H1 (cell line): ENCODE data around the gene HIPK2. TPM values are rescaled to one million over a fixed set of nuclear protein-coding genes. Genes with fewer than 3 reads are reported as not detected.

Experiments used
- CTCF ChIA-PET: fragments of 300-600 bp; sonication (Branson Sonifier 250); formaldehyde crosslinking; loops from one replicate; lab custom pipeline; 2021; ENCODE audit not compliant: partially characterized antibody; lab: Charles Lee
- POLR2A ChIA-PET: fragments of 300-600 bp; sonication (Branson Sonifier 250); formaldehyde crosslinking; loops from one replicate; lab custom pipeline; 2021; ENCODE audit warnings: inconsistent platforms; ENCODE audit not compliant: partially characterized antibody; lab: Charles Lee
- DNase-seq, 2 experiments: peaks; one replicate each; pipeline versions ENCODE4 v3.0.0 to v3.0.0-alpha.2; 2010 to 2022; ENCODE audit warnings: low spot score in 2 of 2, low read depth in 1 of 2, mixed read lengths in 1 of 2
- FAIRE-seq: peaks from 2 replicates; lab custom pipeline; 2011; peaks lifted over from hg19 to GRCh38; lab: Jason Lieb, UNC
- H2AFZ ChIP-seq: 2 replicates; pipeline ENCODE4 v1.8.1; 2012; ENCODE audit warnings: low read length, inconsistent platforms
- H2AK5ac ChIP-seq: 2 replicates; pipeline ENCODE4 v1.6.1; 2013; ENCODE audit warnings: low read depth, low read length
- H2BK120ac ChIP-seq: replicated peaks from 2 replicates; pipeline ENCODE3; 2013; ENCODE audit warnings: low read depth, low read length, inconsistent platforms
- H2BK12ac ChIP-seq: 2 replicates; pipeline ENCODE4 v1.6.1; 2013; ENCODE audit warnings: low read depth, low read length
- H2BK15ac ChIP-seq: 2 replicates; pipeline ENCODE4 v1.6.1; 2013; ENCODE audit warnings: low read length
- H2BK20ac ChIP-seq: 2 replicates; pipeline ENCODE4 v1.6.1; 2013; ENCODE audit warnings: low read length
- H2BK5ac ChIP-seq: 2 replicates; pipeline ENCODE4 v1.6.1; 2013; ENCODE audit warnings: low read depth, low read length
- H3K14ac ChIP-seq: 2 replicates; pipeline ENCODE4 v1.6.1; 2013; ENCODE audit warnings: inconsistent platforms; ENCODE audit not compliant: insufficient read length
- H3K18ac ChIP-seq: 2 replicates; pipeline ENCODE4 v1.6.1; 2013; ENCODE audit warnings: low read length; ENCODE audit errors: extremely low read depth
- H3K23ac ChIP-seq: 2 replicates; pipeline ENCODE4 v1.6.1; 2013; ENCODE audit warnings: inconsistent platforms; ENCODE audit not compliant: insufficient read length
- H3K23me2 ChIP-seq: 2 replicates; pipeline ENCODE4 v1.6.1; 2013; ENCODE audit warnings: low read depth, low read length
- H3K27ac ChIP-seq: 2 replicates; pipeline ENCODE4 v1.6.1; 2011; ENCODE audit warnings: low read depth, low read length, inconsistent platforms
- H3K27me3 ChIP-seq, 4 experiments: replicated peaks in 1 of 4; 1 replicate in 1 of 4; 2 replicates in 3 of 4; pipeline versions ENCODE4 v1.6.1 to v1.8.1; 2011 to 2013; ENCODE audit warnings: low read length in 3 of 4, mild to moderate bottlenecking in 3 of 4, inconsistent platforms in 2 of 4, mixed read lengths in 2 of 4, moderate library complexity in 1 of 4; ENCODE audit not compliant: control insufficient read depth in 3 of 4, insufficient read depth in 3 of 4; ENCODE audit errors: extremely low read depth in 1 of 4
- H3K36me3 ChIP-seq, 4 experiments: 2 replicates each; pipeline versions ENCODE4 v1.6.1 to v1.8.1; 2011 to 2013; ENCODE audit warnings: mild to moderate bottlenecking in 4 of 4, low read length in 3 of 4, moderate library complexity in 2 of 4, control low read depth in 1 of 4, inconsistent platforms in 1 of 4; ENCODE audit not compliant: insufficient read depth in 4 of 4, control insufficient read depth in 2 of 4
- H3K4ac ChIP-seq: replicated peaks from 2 replicates; pipeline ENCODE3; 2013; ENCODE audit warnings: low read length, low read depth, mixed read lengths, inconsistent platforms; ENCODE audit not compliant: insufficient read length
- H3K4me1 ChIP-seq, 4 experiments: replicated peaks in 1 of 4; 1 replicate in 1 of 4; 2 replicates in 3 of 4; pipeline versions ENCODE4 v1.6.1 to v1.8.1; 2011 to 2013; ENCODE audit warnings: low read length in 3 of 4, inconsistent platforms in 2 of 4, mixed read lengths in 1 of 4; ENCODE audit not compliant: insufficient read depth in 4 of 4, control insufficient read depth in 3 of 4
- H3K4me2 ChIP-seq, 2 experiments: 2 replicates each; pipeline versions ENCODE4 v1.6.1 to v1.8.1; 2011 to 2013; ENCODE audit warnings: low read depth in 2 of 2, low read length in 2 of 2, control low read depth in 1 of 2, inconsistent platforms in 1 of 2, mild to moderate bottlenecking in 1 of 2; ENCODE audit not compliant: insufficient read depth in 1 of 2
- H3K4me3 ChIP-seq, 4 experiments: fragments of 200-600, 300-600 bp in 1 of 4; sonication (generic), shearing (Covaris generic), sonication (Bioruptor Twin) in 1 of 4; 2 replicates each; pipeline versions ENCODE4 v1.5.1 to v1.8.1; 2011 to 2016; ENCODE audit warnings: low read length in 4 of 4, low read depth in 3 of 4, control low read depth in 2 of 4, inconsistent platforms in 2 of 4, mild to moderate bottlenecking in 2 of 4, mixed read lengths in 1 of 4, moderate library complexity in 1 of 4; ENCODE audit not compliant: insufficient read depth in 2 of 4; ENCODE audit errors: extremely low read depth in 1 of 4
- H3K56ac ChIP-seq: replicated peaks from 2 replicates; pipeline ENCODE3; 2013; ENCODE audit warnings: low read depth, mild to moderate bottlenecking, mixed read lengths, low read length, inconsistent platforms; ENCODE audit not compliant: insufficient read length
- H3K79me1 ChIP-seq: 2 replicates; pipeline ENCODE4 v1.6.1; 2013; ENCODE audit warnings: low read depth, low read length, control low read depth
- H3K79me2 ChIP-seq, 2 experiments: 2 replicates each; pipeline versions ENCODE4 v1.6.1 to v1.8.1; 2012 to 2013; ENCODE audit warnings: low read length in 2 of 2, mild to moderate bottlenecking in 2 of 2, inconsistent platforms in 1 of 2; ENCODE audit not compliant: insufficient read depth in 2 of 2, control insufficient read depth in 1 of 2
- H3K9ac ChIP-seq, 4 experiments: replicated peaks in 1 of 4; 1 replicate in 1 of 4; 2 replicates in 3 of 4; pipeline versions ENCODE4 v1.6.1 to v1.8.1; 2011 to 2013; ENCODE audit warnings: low read depth in 3 of 4, low read length in 3 of 4, control low read depth in 2 of 4, mild to moderate bottlenecking in 2 of 4, moderate library complexity in 2 of 4, inconsistent platforms in 1 of 4; ENCODE audit errors: extremely low read depth in 1 of 4
- H3K9me3 ChIP-seq, 2 experiments: 2 replicates each; pipeline versions ENCODE4 v1.6.1 to v1.8.1; 2012 to 2013; ENCODE audit warnings: mild to moderate bottlenecking in 2 of 2, moderate library complexity in 2 of 2, control low read depth in 1 of 2, inconsistent platforms in 1 of 2, low read depth in 1 of 2, low read length in 1 of 2, mixed read lengths in 1 of 2; ENCODE audit not compliant: insufficient read depth in 2 of 2
- H4K20me1 ChIP-seq, 2 experiments: replicated peaks in 1 of 2; 2 replicates each; pipeline versions ENCODE3 to v1.8.1; 2011 to 2013; ENCODE audit warnings: inconsistent platforms in 2 of 2, low read length in 2 of 2, mild to moderate bottlenecking in 1 of 2; ENCODE audit not compliant: insufficient read depth in 2 of 2, control insufficient read depth in 1 of 2
- H4K5ac ChIP-seq: 2 replicates; pipeline ENCODE4 v1.6.1; 2013; ENCODE audit warnings: low read length, low read depth, mixed read lengths, inconsistent platforms; ENCODE audit not compliant: insufficient read length
- H4K8ac ChIP-seq: 2 replicates; pipeline ENCODE4 v1.8.0; 2013; ENCODE audit warnings: mild to moderate bottlenecking, moderate library complexity, low read length, inconsistent platforms; ENCODE audit not compliant: insufficient read depth; ENCODE audit errors: extremely low read depth
- H4K91ac ChIP-seq: replicated peaks from 2 replicates; pipeline ENCODE3; 2013; ENCODE audit warnings: low read length, mixed read lengths, inconsistent platforms; ENCODE audit not compliant: insufficient read length
- CEBPB ChIP-seq: IDR thresholded peaks from 2 replicates; pipeline ENCODE4 v1.6.1; 2012; ENCODE audit warnings: low read depth, low read length
- FOSL1 ChIP-seq: IDR thresholded peaks from 2 replicates; pipeline ENCODE4 v1.6.1; 2011; ENCODE audit warnings: mild to moderate bottlenecking, low read depth, low read length, moderate library complexity; ENCODE audit not compliant: insufficient read depth
- TAF7 ChIP-seq: optimal IDR thresholded peaks from 2 replicates; pipeline ENCODE3; 2011; ENCODE audit warnings: low read depth, mild to moderate bottlenecking, inconsistent platforms, low read length, moderate library complexity, borderline replicate concordance
- WGBS, 2 experiments: shearing (Covaris generic) in 1 of 2; methylation state at CpG; one replicate each; pipeline versions ENCODE4 v1.1.6 to v1.1.7; 2013 to 2015; ENCODE audit warnings: low lambda C conversion rate in 2 of 2, mixed read lengths in 2 of 2, inconsistent platforms in 1 of 2, low coverage in 1 of 2, missing lambda C conversion rate in 1 of 2; ENCODE audit not compliant: insufficient replicate concordance in 2 of 2, insufficient coverage in 1 of 2, insufficient read length in 1 of 2; ENCODE audit errors: extremely low coverage in 1 of 2, missing lambda C conversion rate in 1 of 2; 5-methylcytosine and 5-hydroxymethylcytosine counted together
- polyA plus RNA-seq, 7 experiments: library from polyadenylated mRNA; depleted of rRNA in 3 of 7; stranded (reverse) in 5 of 7; unstranded in 2 of 7; fragments of >200 nt in 5 of 7; fragments of 200-250 nt in 2 of 7; gene quantifications; 1 replicate in 5 of 7; 2 replicates in 1 of 7; 4 replicates in 1 of 7; pipeline versions ENCODE4 v1.2.1 to v1.2.3, GENCODE V29; 2011 to 2013; ENCODE audit warnings: missing spikeins in 2 of 7, mixed read lengths in 2 of 7
- total RNA-seq: library from RNA; stranded (reverse); fragmentation: NEBNext Ultra II Directional; extraction: Animal tissue kit (Norgen Biotek cat#: 25700); gene quantifications from 2 replicates; pipeline ENCODE4 v1.2.1, GENCODE V29; 2021

HIPK2 gene
- total and polyA plus RNA-seq, 2 of the 8 experiments (the other 6 are each of a cell fraction or from before 2014, with no cell fraction given) = 8.3 to 24.3 TPM

GRCh38 chr7:139631520-139632031 is 146.2 kb downstream of the HIPK2 start:
- H2BK5ac ChIP-seq = no peak overlapping the region
- H4K5ac ChIP-seq = no peak overlapping the region
- H3K4me1 ChIP-seq = peaks cover 0 to 3% (median 2%) of the 10 kb centered on the region in 4 experiments; a peak in 2 of 7 replicates
- no peaks in the 10 kb centered on the region for H3K27me3 ChIP-seq
- DNase-seq (no peak), FAIRE-seq (no peak)
- no peak overlapping the region for H2AK5ac ChIP-seq
- no peak overlapping the region for H4K8ac ChIP-seq
- no peak overlapping the region for H3K27ac ChIP-seq
- no peak overlapping the region for H3K4me3 ChIP-seq
- H3K23ac ChIP-seq = no peak overlapping the region
- 91% methylated on average over 5 of the region's 5 CpGs; no CpG with 5 or more reads in 1 of the 2 experiments for WGBS, 2 experiments
- H2BK120ac ChIP-seq = no peak overlapping the region
- H3K9ac ChIP-seq = no peak overlapping the region
- H2BK15ac ChIP-seq = no peak overlapping the region
- H4K20me1 ChIP-seq = no peaks in the 10 kb centered on the region
- no peak overlapping the region for H3K4ac ChIP-seq
- H3K79me1 ChIP-seq = no peaks in the 10 kb centered on the region
- H3K23me2 ChIP-seq = no peaks in the 10 kb centered on the region
- peaks cover 0 to 2% (median under 1%) of the 10 kb centered on the region in 4 experiments; a peak in 2 of 8 replicates for H3K36me3 ChIP-seq
- no peak overlapping the region for H3K18ac ChIP-seq
- no peaks in the 10 kb centered on the region for H3K79me2 ChIP-seq
- H2BK20ac ChIP-seq = no peak overlapping the region
- H3K4me2 ChIP-seq = no peak overlapping the region
- H4K91ac ChIP-seq = no peak overlapping the region
- CTCF ChIA-PET = interaction anchor here (1.0 to 7.7 kb wide), 5 partner anchors 12 to 375 kb away, joined by 3 to 71 read pairs (median 5); no protein-coding TSS in a partner anchor
- no peak overlapping the region for H2AFZ ChIP-seq
- TF ChIP-seq CEBPB (no peak), FOSL1 (no peak), TAF7 (no peak)
- POLR2A ChIA-PET = no interaction called here
- H3K56ac ChIP-seq = no peak overlapping the region
- H2BK12ac ChIP-seq = no peak overlapping the region
- H3K14ac ChIP-seq = no peak overlapping the region
- H3K9me3 ChIP-seq = no peaks in the 10 kb centered on the region
